Limb (tissue), 2 donors: ENCODE results near the gene ZFAND2A.

Source experiments
- DNase-seq, 2 donors: peaks; one replicate each; pipeline ENCODE4 v3.0.0-alpha.2; 2016; ENCODE audit errors: extremely low spot score in 2 of 2

ZFAND2A gene

GRCh38 chr7:1109581-1110310 lies 50.2 kb downstream of the ZFAND2A start:
- DNase-seq, result no peak

GRCh38 chr7:1108264-1108920 lies 51.6 kb downstream of the ZFAND2A start:
- DNase-seq, result no peak

GRCh38 chr7:1106793-1107421 lies 53.1 kb downstream of the ZFAND2A start:
- DNase-seq, result no peak

- no peak for DNase-seq
These were observed 53.8 kb downstream of the ZFAND2A start for GRCh38 chr7:1106063-1106792.

- no peak for DNase-seq
These were observed 54.8 kb downstream of the ZFAND2A start for GRCh38 chr7:1105189-1105588.

- no peak for DNase-seq
These were observed 55.3 kb downstream of the ZFAND2A start for GRCh38 chr7:1104516-1105179.

- no peak for DNase-seq
These were observed 56.0 kb downstream of the ZFAND2A start for GRCh38 chr7:1103789-1104515.

GRCh38 chr7:1103009-1103788 lies 56.8 kb downstream of the ZFAND2A start:
- no peak for DNase-seq
